Erythroblast (primary cell): ENCODE results near the gene COPS7A.

Experiments
- GATA1 ChIP-seq: IDR thresholded peaks from 2 replicates; pipeline ENCODE4 v1.6.1; 2011; ENCODE audit warnings: low read depth, mild to moderate bottlenecking, control low read depth, low read length, moderate library complexity
- POLR2A ChIP-seq: IDR thresholded peaks from 2 replicates; pipeline ENCODE4 v1.6.1; 2011; ENCODE audit warnings: mild to moderate bottlenecking, low read length

DNA sequence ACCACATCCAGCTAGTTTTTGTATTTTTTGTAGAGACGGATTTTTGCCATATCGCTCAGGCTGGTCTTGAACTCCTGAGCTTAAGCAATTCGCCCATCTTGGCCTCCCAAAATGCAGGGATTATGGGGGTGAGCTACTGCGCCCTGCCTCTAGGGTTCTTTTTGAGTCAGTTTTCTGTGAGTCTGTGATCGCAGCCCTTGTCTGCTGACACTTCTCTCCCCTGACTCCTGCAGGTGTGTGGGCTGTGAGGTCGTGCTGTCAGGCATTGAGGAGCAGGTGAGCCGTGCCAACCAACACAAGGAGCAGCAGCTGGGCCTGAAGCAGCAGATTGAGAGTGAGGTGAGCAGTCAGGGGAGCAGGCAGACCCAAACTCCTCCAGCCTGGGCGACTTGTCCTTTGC lies 6.3 kb downstream of the COPS7A start:
- TF ChIP-seq POLR2A (no peak), GATA1 (no peak)
